AG09309 (cell line): Measurements from ENCODE around the gene SLC27A4.

Experiments
- DNase-seq: peaks from one replicate; pipeline ENCODE4 v3.0.0-alpha.2; 2010; ENCODE audit warnings: low read depth
- H3K4me3 ChIP-seq: 2 replicates; pipeline ENCODE4 v1.5.1; 2011; ENCODE audit warnings: mild to moderate bottlenecking, low read depth, low read length, moderate library complexity; ENCODE audit not compliant: control insufficient read depth
- CTCF ChIP-seq: IDR thresholded peaks from 2 replicates; pipeline ENCODE4 v1.5.1; 2011; ENCODE audit warnings: mild to moderate bottlenecking, low read depth, low read length, inconsistent platforms; ENCODE audit not compliant: insufficient read depth, control insufficient read depth; ENCODE audit errors: missing control alignments

SLC27A4 gene

GRCh38 chr9:128404560-128404959 lies 64.2 kb downstream of the SLC27A4 start:
- no peak for TF ChIP-seq CTCF
- H3K4me3 ChIP-seq: no peak overlapping the region
- DNase-seq: no peak

GRCh38 chr9:128405077-128405779 lies 64.9 kb downstream of the SLC27A4 start:
- H3K4me3 ChIP-seq: no peak overlapping the region
- DNase-seq: no peak
- no peak for TF ChIP-seq CTCF

GRCh38 chr9:128405780-128406171 lies 65.4 kb downstream of the SLC27A4 start:
- no peak for TF ChIP-seq CTCF
- no peak overlapping the region for H3K4me3 ChIP-seq
- DNase-seq: no peak

- H3K4me3 ChIP-seq: no peak overlapping the region
- no peak for TF ChIP-seq CTCF
- no peak for DNase-seq
Measured at GRCh38 chr9:128406848-128407391, 66.6 kb downstream of the SLC27A4 start.

- no peak for DNase-seq
- no peak for TF ChIP-seq CTCF
- no peak overlapping the region for H3K4me3 ChIP-seq
Measured at GRCh38 chr9:128408963-128409431, 68.7 kb downstream of the SLC27A4 start.

- no peak overlapping the region for H3K4me3 ChIP-seq
- no peak for DNase-seq
- TF ChIP-seq CTCF: no peak
Measured at GRCh38 chr9:128409450-128409849, 69.1 kb downstream of the SLC27A4 start.

GRCh38 chr9:128409978-128410377 lies 69.7 kb downstream of the SLC27A4 start:
- no peak overlapping the region for H3K4me3 ChIP-seq
- peak; percentile 50 for TF ChIP-seq CTCF
- DNase-seq: no peak
